Muscle layer of duodenum (tissue), 2 donors: ENCODE results near the gene ZNF195.
A peak's percentile ranks its signal among the peaks of the same experiment; 100 is the strongest.

Source experiments
- H3K27ac ChIP-seq: one replicate; pipeline ENCODE4 v1.7.0; 2013; ENCODE audit warnings: mild to moderate bottlenecking, low read length
- H3K27me3 ChIP-seq: one replicate; pipeline ENCODE4 v1.7.0; 2013; ENCODE audit warnings: low read depth, mild to moderate bottlenecking, control low read depth, low read length
- H3K36me3 ChIP-seq, 2 donors: one replicate each; pipeline ENCODE4 v1.7.0; 2013; ENCODE audit warnings: low read length in 2 of 2, control low read depth in 1 of 2, mild to moderate bottlenecking in 1 of 2; ENCODE audit not compliant: insufficient read depth in 2 of 2, control insufficient read depth in 1 of 2
- H3K4me1 ChIP-seq, 2 donors: one replicate each; pipeline ENCODE4 v1.7.0; 2013; ENCODE audit warnings: low read length in 2 of 2, mild to moderate bottlenecking in 2 of 2, control low read depth in 1 of 2, moderate library complexity in 1 of 2; ENCODE audit not compliant: insufficient read depth in 2 of 2, control insufficient read depth in 1 of 2
- H3K4me3 ChIP-seq, 2 donors: one replicate each; pipeline ENCODE4 v1.7.0; 2013; ENCODE audit warnings: low read length in 2 of 2, low read depth in 1 of 2, mild to moderate bottlenecking in 1 of 2
- H3K9me3 ChIP-seq, 2 donors: one replicate each; pipeline ENCODE4 v1.7.0; 2013; ENCODE audit warnings: low read length in 2 of 2, control low read depth in 1 of 2, mild to moderate bottlenecking in 1 of 2; ENCODE audit not compliant: control insufficient read depth in 1 of 2
- donor health status: healthy.

Gene ZNF195

DNA sequence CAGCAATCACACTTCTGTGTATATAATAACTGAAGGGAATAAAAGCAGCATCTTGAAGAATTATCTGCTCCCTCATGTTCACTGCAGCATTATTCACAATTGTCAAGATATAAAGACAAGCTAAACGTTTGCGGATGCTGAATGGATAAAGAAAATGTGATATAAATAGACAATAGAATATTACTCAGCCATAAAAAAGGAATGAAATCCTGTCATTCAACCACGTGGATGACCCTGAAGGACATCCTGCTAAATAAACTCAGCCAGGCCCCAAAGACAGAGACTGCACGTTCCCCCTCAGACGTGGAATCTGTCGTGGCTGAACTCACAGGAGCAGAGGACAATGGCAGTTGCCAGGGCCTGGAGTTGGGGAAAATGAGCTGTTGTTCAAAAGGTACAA lies 9.6 kb downstream of the ZNF195 start:
- Histone ChIP-seq H3K27me3 (no peaks in the 10 kb centered on the region), H3K27ac (no peak overlapping the region), H3K4me3 (no peak overlapping the region), H3K4me1 (no peaks in the 10 kb centered on the region), H3K36me3 (peaks cover 53 to 60% of the 10 kb centered on the region in 2 donors), H3K9me3 (peaks cover 7 to 8% of the 10 kb centered on the region in 2 donors)

GRCh38 chr11:3368199-3368598 lies 10.7 kb downstream of the ZNF195 start:
- Histone ChIP-seq H3K27ac (no peak overlapping the region), H3K9me3 (peaks cover 16% of the 10 kb centered on the region in 2 donors), H3K4me1 (no peaks in the 10 kb centered on the region), H3K36me3 (peaks cover 65 to 68% of the 10 kb centered on the region in 2 donors), H3K27me3 (no peaks in the 10 kb centered on the region), H3K4me3 (no peak overlapping the region)

DNA sequence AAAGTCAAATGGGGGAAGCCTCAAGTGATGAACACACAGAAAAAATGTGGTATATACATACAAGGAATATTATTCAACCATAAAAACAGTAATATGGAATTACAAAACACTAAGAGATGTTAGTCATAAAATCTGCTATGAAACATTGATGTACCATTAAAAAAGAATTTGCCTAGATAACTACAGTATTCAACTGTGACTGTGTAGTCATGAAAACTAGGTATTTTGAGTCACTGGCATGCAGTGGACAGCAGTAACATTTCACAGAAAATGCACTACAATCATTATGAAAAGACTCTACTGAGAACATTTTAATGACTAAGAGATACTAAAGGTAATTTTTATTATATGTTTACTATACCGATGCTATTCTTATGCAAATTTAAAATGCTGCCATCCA lies 11.7 kb downstream of the ZNF195 start:
- H3K4me1 ChIP-seq: no peaks in the 10 kb centered on the region
- H3K4me3 ChIP-seq: no peak overlapping the region
- peaks cover 19 to 23% of the 10 kb centered on the region in 2 donors for H3K9me3 ChIP-seq
- no peak overlapping the region for H3K27ac ChIP-seq
- peaks cover 72 to 77% of the 10 kb centered on the region in 2 donors for H3K36me3 ChIP-seq
- H3K27me3 ChIP-seq: no peaks in the 10 kb centered on the region

DNA sequence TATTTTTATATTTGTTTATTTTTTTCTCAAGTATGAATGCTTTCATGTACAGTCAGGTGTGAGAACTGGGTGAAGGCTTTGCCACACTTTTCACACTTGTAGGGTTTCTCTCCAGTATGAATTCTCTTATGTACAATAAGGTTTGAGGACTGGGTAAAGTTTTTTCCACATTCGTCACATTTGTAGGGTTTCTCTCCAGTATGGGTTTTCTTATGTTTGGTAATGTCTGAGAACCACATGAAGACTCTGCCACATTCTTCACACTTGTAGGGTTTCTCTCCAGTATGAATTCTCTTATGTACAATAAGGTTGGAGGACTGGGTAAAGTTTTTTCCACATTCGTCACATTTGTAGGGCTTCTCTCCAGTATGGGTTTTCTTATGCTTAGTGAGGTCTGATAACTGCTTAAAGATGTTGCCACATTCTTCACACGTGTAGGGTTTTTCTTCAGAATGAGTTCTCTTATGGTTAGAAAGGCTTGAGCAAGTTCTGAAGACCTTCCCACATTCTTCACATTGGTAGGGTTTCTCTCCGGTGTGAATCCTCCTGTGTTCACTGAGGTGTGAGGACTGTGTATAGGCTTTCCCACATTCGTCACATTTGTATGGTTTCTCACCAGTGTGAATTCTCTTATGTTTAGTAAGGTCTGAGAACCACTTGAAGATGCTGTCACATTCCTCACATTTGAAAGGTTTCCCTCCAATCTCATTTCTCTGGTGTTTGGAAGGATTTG lies 19.7 kb downstream of the ZNF195 start:
- H3K4me1 ChIP-seq: no peaks in the 10 kb centered on the region
- peaks cover 46 to 69% of the 10 kb centered on the region in 2 donors for H3K36me3 ChIP-seq
- H3K27me3 ChIP-seq: no peaks in the 10 kb centered on the region
- H3K27ac ChIP-seq: no peak overlapping the region
- peak overlapping the region; percentile 31 to 38 for H3K4me3 ChIP-seq
- H3K9me3 ChIP-seq: peaks cover 41 to 67% of the 10 kb centered on the region in 2 donors

- no peak overlapping the region for H3K27ac ChIP-seq
- H3K27me3 ChIP-seq: no peaks in the 10 kb centered on the region
- peaks cover 34 to 58% of the 10 kb centered on the region in 2 donors for H3K36me3 ChIP-seq
- H3K9me3 ChIP-seq: peaks cover 33 to 67% of the 10 kb centered on the region in 2 donors
- H3K4me3 ChIP-seq: peak overlapping the region in 1 of 2 donors; percentile 28
- no peaks in the 10 kb centered on the region for H3K4me1 ChIP-seq
Observed at GRCh38 chr11:3357994-3358676, 20.8 kb downstream of the ZNF195 start.

- Histone ChIP-seq H3K27ac (no peak overlapping the region), H3K27me3 (no peaks in the 10 kb centered on the region), H3K4me1 (no peaks in the 10 kb centered on the region), H3K4me3 (peak overlapping the region in 1 of 2 donors; percentile 28), H3K9me3 (peaks cover 26 to 64% of the 10 kb centered on the region in 2 donors), H3K36me3 (peaks cover 28 to 50% of the 10 kb centered on the region in 2 donors)
Observed at GRCh38 chr11:3357302-3357701, 21.6 kb downstream of the ZNF195 start.

GRCh38 chr11:3356858-3357257 lies 22.1 kb downstream of the ZNF195 start:
- Histone ChIP-seq H3K9me3 (peaks cover 26 to 64% of the 10 kb centered on the region in 2 donors), H3K4me1 (no peaks in the 10 kb centered on the region), H3K36me3 (peaks cover 27 to 47% of the 10 kb centered on the region in 2 donors), H3K27me3 (no peaks in the 10 kb centered on the region), H3K27ac (no peak overlapping the region), H3K4me3 (peak overlapping the region in 1 of 2 donors; percentile 28)

DNA sequence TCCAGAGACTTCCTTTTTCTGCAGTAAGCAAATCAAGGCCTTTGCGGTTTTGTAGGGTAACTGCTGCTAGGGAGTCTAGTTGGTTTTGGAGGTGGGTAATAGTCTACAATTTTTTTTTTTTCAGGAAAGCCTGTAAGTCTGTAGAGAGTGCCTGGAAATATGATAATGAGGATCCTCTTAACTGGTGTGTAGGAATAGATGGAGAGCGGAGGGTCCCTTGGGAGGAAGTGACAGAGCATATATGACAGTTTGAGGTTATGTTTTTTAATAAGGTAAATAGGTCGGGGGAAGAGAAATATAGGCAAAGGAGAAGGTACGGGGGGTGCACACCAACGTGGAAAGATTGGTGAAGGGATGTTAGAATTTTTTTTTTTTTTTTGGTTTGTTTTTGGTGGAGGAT lies 25.9 kb downstream of the ZNF195 start:
- Histone ChIP-seq H3K4me1 (no peaks in the 10 kb centered on the region), H3K27me3 (no peaks in the 10 kb centered on the region), H3K4me3 (no peak overlapping the region), H3K36me3 (peaks cover 0 to 9% of the 10 kb centered on the region in 2 donors), H3K27ac (no peak overlapping the region), H3K9me3 (peaks cover 0 to 41% of the 10 kb centered on the region in 2 donors)

GRCh38 chr11:3347127-3347526 lies 31.8 kb downstream of the ZNF195 start:
- no peak overlapping the region for H3K27ac ChIP-seq
- no peaks in the 10 kb centered on the region for H3K27me3 ChIP-seq
- no peaks in the 10 kb centered on the region for H3K36me3 ChIP-seq
- H3K4me1 ChIP-seq: no peaks in the 10 kb centered on the region
- no peak overlapping the region for H3K4me3 ChIP-seq
- peaks cover 3 to 5% of the 10 kb centered on the region in 2 donors for H3K9me3 ChIP-seq

DNA sequence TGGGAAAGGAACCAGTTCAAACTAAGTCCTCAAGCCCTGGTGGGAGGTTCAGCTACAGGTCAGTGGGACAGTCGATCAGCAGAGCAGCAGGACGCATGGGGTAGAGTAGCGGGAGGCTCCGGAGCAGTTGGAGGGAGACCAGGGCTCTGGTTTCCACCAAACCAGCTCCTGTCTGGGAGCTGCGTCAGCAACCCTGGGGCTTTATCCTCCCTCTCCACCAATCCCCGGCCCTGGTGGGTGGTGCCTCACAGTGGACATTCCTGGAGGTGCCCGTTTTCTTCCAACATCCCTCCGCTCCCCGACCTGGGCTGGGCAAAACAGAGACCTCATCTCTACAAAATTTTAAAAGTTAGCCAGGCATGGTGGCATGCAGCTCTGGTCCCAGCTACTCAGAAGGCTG lies 32.4 kb downstream of the ZNF195 start:
- no peaks in the 10 kb centered on the region for H3K27me3 ChIP-seq
- H3K4me1 ChIP-seq: no peaks in the 10 kb centered on the region
- H3K27ac ChIP-seq: no peak overlapping the region
- peaks cover 3 to 5% of the 10 kb centered on the region in 2 donors for H3K9me3 ChIP-seq
- no peaks in the 10 kb centered on the region for H3K36me3 ChIP-seq
- no peak overlapping the region for H3K4me3 ChIP-seq

DNA sequence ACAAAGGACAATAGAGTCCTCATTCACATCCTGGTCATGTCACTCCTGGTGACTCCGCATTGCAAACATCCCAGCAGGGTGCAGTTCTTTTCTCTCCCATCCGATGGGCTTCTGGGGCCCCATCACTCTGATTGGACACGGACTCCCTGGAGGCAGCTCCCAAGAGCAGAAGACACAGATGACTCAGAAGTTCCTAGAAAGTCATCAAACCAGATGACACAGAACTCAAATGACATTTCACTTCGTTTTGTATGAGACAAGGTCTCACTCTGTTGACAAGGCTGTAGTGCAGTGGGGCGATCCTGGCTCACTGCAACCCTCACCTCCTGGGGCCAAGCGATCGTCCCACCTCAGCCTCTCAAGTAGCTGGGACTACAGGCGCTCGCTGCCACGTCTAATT lies 33.2 kb downstream of the ZNF195 start:
- Histone ChIP-seq H3K27me3 (no peaks in the 10 kb centered on the region), H3K4me3 (no peak overlapping the region), H3K9me3 (peaks cover 3 to 5% of the 10 kb centered on the region in 2 donors), H3K4me1 (no peaks in the 10 kb centered on the region), H3K36me3 (no peaks in the 10 kb centered on the region), H3K27ac (no peak overlapping the region)
